K562 (cell line): ENCODE data around the gene LYSMD4. TPM values are rescaled to one million over a fixed set of nuclear protein-coding genes. Genes with fewer than 3 reads are reported as not detected.
A peak's percentile ranks its signal among the peaks of the same experiment; 100 is the strongest.

Experiments
- ATAC-seq: fragments of 200-7000 bp; cut with Tn5 transposase; 3 replicates; pipeline ENCODE4 v1.9.1; 2020; ENCODE audit warnings: moderate library complexity
- BruUV-seq: library from RNA; stranded (reverse); fragments of 400-500 nt; replicated peaks from 2 replicates; lab custom pipeline; 2021; lab: Mats Ljungman, UMichigan
- CTCF ChIA-PET: fragments of 300-600 bp; formaldehyde crosslinking; extraction: SDS; loops from one replicate; lab custom pipeline; 2021; ENCODE audit warnings: low intra/inter-chr PET ratio; lab: Yijun Ruan, JAX
- POLR2A ChIA-PET: fragments of 300-600, 350-650 bp; sonication (Branson Sonifier 250); formaldehyde crosslinking; extraction: SDS; loops from one replicate; lab custom pipeline; 2021; ENCODE audit warnings: antibody characterized with exemption, inconsistent platforms; lab: Yijun Ruan, JAX
- DNase-seq, 4 experiments: peaks; one replicate each; pipeline versions ENCODE4 v3.0.0 to v3.0.0-alpha.2; 2011 to 2018; ENCODE audit warnings: low spot score in 3 of 4, mixed read lengths in 3 of 4; ENCODE audit errors: extremely low read depth in 1 of 4
- FAIRE-seq: peaks from 2 replicates; lab custom pipeline; 2011; peaks lifted over from hg19 to GRCh38; lab: Jason Lieb, UNC
- H2AFZ ChIP-seq: 2 replicates; pipeline ENCODE4 v1.6.0; 2011; ENCODE audit warnings: low read depth, low read length, control low read depth, inconsistent platforms
- H3K27ac ChIP-seq: fragments of 200-600 bp; 3 replicates; pipeline ENCODE4 v1.8.0; 2011; ENCODE audit warnings: low read depth, mild to moderate bottlenecking, control low read depth, inconsistent platforms, low read length, moderate library complexity, mixed read lengths; ENCODE audit errors: extremely low read depth
- H3K27me3 ChIP-seq, 2 experiments: fragments of 300-600 bp in 1 of 2; 2 replicates in 1 of 2; 3 replicates in 1 of 2; pipeline versions ENCODE4 v1.6.0 to v1.8.0; 2011; ENCODE audit warnings: inconsistent platforms in 2 of 2, low read length in 2 of 2, mild to moderate bottlenecking in 1 of 2, mixed read lengths in 1 of 2, moderate library complexity in 1 of 2; ENCODE audit not compliant: control insufficient read depth in 2 of 2, insufficient read depth in 2 of 2
- H3K36me3 ChIP-seq: fragments of 300-600 bp; 3 replicates; pipeline ENCODE4 v1.8.0; 2011; ENCODE audit warnings: mild to moderate bottlenecking, low read length, inconsistent platforms; ENCODE audit not compliant: control insufficient read depth, insufficient read depth
- H3K4me1 ChIP-seq, 2 experiments: fragments of 200-600 bp in 1 of 2; replicated peaks in 1 of 2; 2 replicates in 1 of 2; 3 replicates in 1 of 2; pipeline versions ENCODE4 v1.5.1 to v1.8.0; 2011; ENCODE audit warnings: inconsistent platforms in 2 of 2, low read length in 2 of 2, mild to moderate bottlenecking in 1 of 2, mixed read lengths in 1 of 2, moderate library complexity in 1 of 2; ENCODE audit not compliant: control insufficient read depth in 2 of 2, insufficient read depth in 2 of 2
- H3K4me2 ChIP-seq: 2 replicates; pipeline ENCODE4 v1.6.1; 2011; ENCODE audit warnings: low read length, control low read depth, inconsistent platforms, mixed read lengths; ENCODE audit not compliant: insufficient read depth
- H3K4me3 ChIP-seq: fragments of 200-600 bp; sonication (generic), shearing (Covaris generic); 2 replicates; pipeline ENCODE4 v1.5.1; 2016; ENCODE audit warnings: control low read depth, inconsistent platforms
- H3K79me2 ChIP-seq: fragments of 200-600 bp; 3 replicates; pipeline ENCODE4 v1.8.0; 2011; ENCODE audit warnings: low read length, inconsistent platforms; ENCODE audit not compliant: control insufficient read depth, insufficient read depth
- H3K9ac ChIP-seq, 2 experiments: 2 replicates each; pipeline versions ENCODE4 v1.6.0 to v1.6.1; 2011; ENCODE audit warnings: low read depth in 2 of 2, low read length in 2 of 2, control low read depth in 1 of 2, inconsistent platforms in 1 of 2, mild to moderate bottlenecking in 1 of 2, mixed read lengths in 1 of 2; ENCODE audit not compliant: insufficient read depth in 1 of 2
- H3K9me1 ChIP-seq: one replicate; pipeline ENCODE4 v1.6.0; 2011; ENCODE audit warnings: inconsistent platforms, mild to moderate bottlenecking, low read length, moderate library complexity; ENCODE audit not compliant: control insufficient read depth, insufficient read depth
- H3K9me3 ChIP-seq: replicated peaks from 2 replicates; pipeline ENCODE4 v1.5.1; 2011; ENCODE audit warnings: low read depth, low read length, inconsistent platforms; ENCODE audit not compliant: control insufficient read depth, insufficient read depth
- H4K20me1 ChIP-seq: replicated peaks from 2 replicates; pipeline ENCODE4 v1.6.1; 2011; ENCODE audit warnings: low read length, inconsistent platforms, mixed read lengths; ENCODE audit not compliant: control insufficient read depth, insufficient read depth
- PHB2 ChIP-seq: fragments of 450-650 bp; IDR thresholded peaks from 2 replicates; pipeline ENCODE4 v1.6.1; 2017; ENCODE audit warnings: low read depth
- TEAD1 ChIP-seq, 2 experiments: fragments of 450-650 bp in 1 of 2; sonication (generic) in 1 of 2; formaldehyde crosslinking; IDR thresholded peaks; 2 replicates each; pipeline versions ENCODE4 v1.4.0 to v1.8.0; 2020 to 2022; ENCODE audit warnings: mild to moderate bottlenecking in 2 of 2, missing genetic modification reagents in 1 of 2
- ZNF79 ChIP-seq: fragments of 250-450 bp; sonication (Bioruptor Pico); IDR thresholded peaks from 2 replicates; pipeline ENCODE4 v1.4.0; 2020; ENCODE audit warnings: low read depth, mild to moderate bottlenecking, moderate library complexity
- WGBS: fragments of 100-300 bp; shearing (Covaris generic); methylation state at CpG from one replicate; pipeline ENCODE4 v1.1.6; 2016; ENCODE audit warnings: low coverage, mixed read lengths; ENCODE audit not compliant: insufficient coverage; ENCODE audit errors: missing lambda C conversion rate; 5-methylcytosine and 5-hydroxymethylcytosine counted together
- in situ Hi-C: fragments of 300-500 bp; cut with MboI; formaldehyde crosslinking; loops from 4 replicates; pipeline ENCODE4 v1.15.0; 2018; ENCODE audit warnings: inconsistent platforms, mixed read lengths
- intact Hi-C: fragments of 100-400 bp; cut with micrococcal nuclease; formaldehyde crosslinking; loops from 2 replicates; pipeline ENCODE4 v1.14.2; 2022
- polyA plus RNA-seq, 8 experiments: library from polyadenylated mRNA; depleted of rRNA in 4 of 8; stranded (reverse) in 5 of 8; unstranded in 3 of 8; fragments of >200 nt; fragmentation: Nextera tagmentation in 2 of 8; fragmentation: Illumina TruSeq in 1 of 8; extraction: Ambion mirVana in 2 of 8; extraction: Trizol in 1 of 8; gene quantifications; 2 replicates each; pipeline versions ENCODE4 v1.2.1 to v1.2.3, GENCODE V29; 2011 to 2014; ENCODE audit warnings: inconsistent platforms in 1 of 8, missing spikeins in 1 of 8
- total RNA-seq, 7 experiments: library from RNA; depleted of rRNA in 6 of 7; stranded (reverse); fragments of >200 nt in 6 of 7; fragmentation: Illumina TruSeq in 2 of 7; extraction: Trizol in 2 of 7; gene quantifications; 2 replicates each; pipeline versions ENCODE4 v1.2.1 to v1.2.3, GENCODE V29; 2011 to 2021; ENCODE audit warnings: low replicate concordance in 1 of 7
- TF ChIP-seq, protein P1 (sequence below): fragments of 450-650 bp; formaldehyde crosslinking; IDR thresholded peaks from 2 replicates; pipeline ENCODE4 v1.4.0; 2022; ENCODE audit warnings: mild to moderate bottlenecking, moderate library complexity
- TF ChIP-seq, protein P2 (sequence below), 3 experiments: IDR thresholded peaks in 2 of 3; conservative IDR thresholded peaks in 1 of 3; 2 replicates each; pipeline ENCODE4 v1.5.1; 2011 to 2012; ENCODE audit warnings: low read length in 3 of 3, mild to moderate bottlenecking in 3 of 3, control low read depth in 2 of 3, improper control_type of control experiment in 1 of 3, inconsistent platforms in 1 of 3, low read depth in 1 of 3, mixed read lengths in 1 of 3, moderate library complexity in 1 of 3; ENCODE audit not compliant: insufficient read depth in 2 of 3

Gene LYSMD4
- total and polyA plus RNA-seq, 9 of the 15 experiments (the other 6 are each of a cell fraction or from before 2014, with no cell fraction given) = 0.46 to 3.1 (median 2.0) TPM

GRCh38 chr15:99716540-99717095 lies 16.6 kb downstream of the LYSMD4 start:
- H3K79me2 ChIP-seq = no peaks in the 10 kb centered on the region
- ATAC-seq = no peak
- DNase-seq = no peak
- H3K36me3 ChIP-seq = 0 out of 3 replicates have a peak, but pooled peaks cover 3% of the 10 kb centered on the region
- CTCF ChIA-PET = no interaction called here
- 35% methylated on average over 10 of the region's 10 CpGs for WGBS
- no peaks in the 10 kb centered on the region for H3K9me1 ChIP-seq
- H4K20me1 ChIP-seq = no peaks in the 10 kb centered on the region; the same call in 1 of the 2 replicates
- in situ Hi-C loops = no loop called here
- TF ChIP-seq ZNF79 (CRISPR knock-in tag) = no peak
- TF ChIP-seq, all 486 proteins: peak for 0
- Histone ChIP-seq H3K4me1 (no peaks in the 10 kb centered on the region), H3K4me3 (no peak overlapping the region), H3K27me3 (peaks cover 0 to 7% of the 10 kb centered on the region in 2 experiments; a peak in 4 of 5 replicates), H3K9ac (no peak overlapping the region), H3K4me2 (no peak overlapping the region), H3K27ac (no peak overlapping the region), H3K9me3 (no peaks in the 10 kb centered on the region), H2AFZ (no peak overlapping the region)
- POLR2A ChIA-PET = interaction anchor here (1.3 to 1.8 kb wide), 2 partner anchors 9 to 13 kb away, joined by 3 to 6 read pairs; no protein-coding TSS in a partner anchor
- no TSS peak for BruUV-seq
- no peak for FAIRE-seq
- intact Hi-C loops = no loop called here

GRCh38 chr15:99712415-99712814 lies 20.8 kb downstream of the LYSMD4 start:
- no TSS peak for BruUV-seq
- H3K79me2 ChIP-seq = no peaks in the 10 kb centered on the region
- H3K9me1 ChIP-seq = no peaks in the 10 kb centered on the region
- 0 out of 3 replicates have a peak, but pooled peaks have one; percentile 45 for ATAC-seq
- H3K9ac ChIP-seq = no peak overlapping the region
- intact Hi-C loops (no loop called here), in situ Hi-C loops (no loop called here)
- WGBS = 45% methylated on average over 10 of the region's 18 CpGs
- no peaks in the 10 kb centered on the region; the same call in 1 of the 2 replicates for H4K20me1 ChIP-seq
- H3K4me3 ChIP-seq = no peak overlapping the region
- no peak for FAIRE-seq
- no peak for TF ChIP-seq PHB2
- TF ChIP-seq, protein P1, sequence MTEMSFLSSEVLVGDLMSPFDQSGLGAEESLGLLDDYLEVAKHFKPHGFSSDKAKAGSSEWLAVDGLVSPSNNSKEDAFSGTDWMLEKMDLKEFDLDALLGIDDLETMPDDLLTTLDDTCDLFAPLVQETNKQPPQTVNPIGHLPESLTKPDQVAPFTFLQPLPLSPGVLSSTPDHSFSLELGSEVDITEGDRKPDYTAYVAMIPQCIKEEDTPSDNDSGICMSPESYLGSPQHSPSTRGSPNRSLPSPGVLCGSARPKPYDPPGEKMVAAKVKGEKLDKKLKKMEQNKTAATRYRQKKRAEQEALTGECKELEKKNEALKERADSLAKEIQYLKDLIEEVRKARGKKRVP (CRISPR knock-in tag) = no peak
- TF ChIP-seq TEAD1 (CRISPR knock-in tag; IDR thresholded peaks at IDR 0.05) = no peak
- TF ChIP-seq, protein P2, sequence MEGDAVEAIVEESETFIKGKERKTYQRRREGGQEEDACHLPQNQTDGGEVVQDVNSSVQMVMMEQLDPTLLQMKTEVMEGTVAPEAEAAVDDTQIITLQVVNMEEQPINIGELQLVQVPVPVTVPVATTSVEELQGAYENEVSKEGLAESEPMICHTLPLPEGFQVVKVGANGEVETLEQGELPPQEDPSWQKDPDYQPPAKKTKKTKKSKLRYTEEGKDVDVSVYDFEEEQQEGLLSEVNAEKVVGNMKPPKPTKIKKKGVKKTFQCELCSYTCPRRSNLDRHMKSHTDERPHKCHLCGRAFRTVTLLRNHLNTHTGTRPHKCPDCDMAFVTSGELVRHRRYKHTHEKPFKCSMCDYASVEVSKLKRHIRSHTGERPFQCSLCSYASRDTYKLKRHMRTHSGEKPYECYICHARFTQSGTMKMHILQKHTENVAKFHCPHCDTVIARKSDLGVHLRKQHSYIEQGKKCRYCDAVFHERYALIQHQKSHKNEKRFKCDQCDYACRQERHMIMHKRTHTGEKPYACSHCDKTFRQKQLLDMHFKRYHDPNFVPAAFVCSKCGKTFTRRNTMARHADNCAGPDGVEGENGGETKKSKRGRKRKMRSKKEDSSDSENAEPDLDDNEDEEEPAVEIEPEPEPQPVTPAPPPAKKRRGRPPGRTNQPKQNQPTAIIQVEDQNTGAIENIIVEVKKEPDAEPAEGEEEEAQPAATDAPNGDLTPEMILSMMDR (IDR thresholded peaks at IDR 0.05 in 2 of 3, conservative IDR thresholded peaks at IDR 0.05 in 1 of 3; ENCODE audit: insufficient read depth in 2 of 3, low read depth in 1 of 3, low read length in 3 of 3) = 0 out of 6 replicates have a peak, but pooled peaks of 1 of the 3 experiments have one; percentile 6
- ChIA-PET POLR2A (no interaction called here), CTCF (interaction anchor here (0.6 kb wide), 1 partner anchor 10 kb away, joined by 3 read pairs; no protein-coding TSS in a partner anchor)
- DNase-seq = no peak
- H3K9me3 ChIP-seq = no peaks in the 10 kb centered on the region
- H3K4me2 ChIP-seq = no peak overlapping the region
- no peak overlapping the region for H2AFZ ChIP-seq
- H3K27ac ChIP-seq = no peak overlapping the region
- H3K36me3 ChIP-seq = 0 out of 3 replicates have a peak, but pooled peaks cover 3% of the 10 kb centered on the region
- 0 out of 5 replicates have a peak, but pooled peaks cover 0 to 4% of the 10 kb centered on the region in 2 experiments for H3K27me3 ChIP-seq
- peaks cover 0 to 2% of the 10 kb centered on the region in 2 experiments; a peak in 2 of 5 replicates for H3K4me1 ChIP-seq
